GM12864 (cell line): ENCODE data around the gene EDN3.

ENCODE experiments used
- DNase-seq: peaks from one replicate; pipeline ENCODE4 v3.0.0-alpha.2; 2011; ENCODE audit warnings: low read depth
- H3K4me3 ChIP-seq: 2 replicates; pipeline ENCODE4 v1.5.1; 2011; ENCODE audit warnings: mild to moderate bottlenecking, low read depth, low read length, control low read depth
- TF ChIP-seq, protein P1 (sequence below): IDR thresholded peaks from 2 replicates; pipeline ENCODE4 v1.5.1; 2011; ENCODE audit warnings: low read depth, mild to moderate bottlenecking, moderate library complexity, low read length, control low read depth, inconsistent platforms; ENCODE audit errors: missing control alignments

Gene EDN3

DNA sequence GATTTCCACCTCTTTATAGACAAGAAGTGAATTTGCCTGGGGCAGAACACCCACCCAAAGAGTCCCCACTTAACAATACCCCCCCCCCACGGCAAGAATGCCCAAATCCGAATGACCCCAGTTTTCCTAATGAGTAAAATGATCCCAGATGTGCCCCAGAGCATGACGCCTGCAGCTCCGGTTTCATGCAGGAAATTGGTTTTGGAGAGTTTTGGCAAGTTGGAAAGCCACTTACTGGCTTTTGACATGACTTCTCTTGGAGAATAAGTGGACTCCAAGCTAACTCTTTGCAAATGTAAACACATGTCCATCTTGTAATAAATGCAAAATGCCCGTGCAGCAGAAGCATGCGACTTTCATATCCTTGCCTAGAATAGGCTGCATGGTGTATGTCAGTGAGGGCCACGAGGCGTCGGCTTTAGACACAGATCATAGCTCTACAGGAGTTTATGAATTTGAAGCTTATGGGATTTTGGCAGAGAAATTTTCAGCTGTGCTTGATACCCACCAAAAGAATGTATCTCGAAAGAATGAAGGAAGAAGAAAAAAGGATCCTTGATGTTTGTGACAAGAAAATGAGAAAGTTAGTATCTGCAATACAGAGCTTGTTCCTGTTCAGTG, 24.2 kb downstream of the EDN3 start:
- DNase-seq: no peak
- TF ChIP-seq, protein P1, sequence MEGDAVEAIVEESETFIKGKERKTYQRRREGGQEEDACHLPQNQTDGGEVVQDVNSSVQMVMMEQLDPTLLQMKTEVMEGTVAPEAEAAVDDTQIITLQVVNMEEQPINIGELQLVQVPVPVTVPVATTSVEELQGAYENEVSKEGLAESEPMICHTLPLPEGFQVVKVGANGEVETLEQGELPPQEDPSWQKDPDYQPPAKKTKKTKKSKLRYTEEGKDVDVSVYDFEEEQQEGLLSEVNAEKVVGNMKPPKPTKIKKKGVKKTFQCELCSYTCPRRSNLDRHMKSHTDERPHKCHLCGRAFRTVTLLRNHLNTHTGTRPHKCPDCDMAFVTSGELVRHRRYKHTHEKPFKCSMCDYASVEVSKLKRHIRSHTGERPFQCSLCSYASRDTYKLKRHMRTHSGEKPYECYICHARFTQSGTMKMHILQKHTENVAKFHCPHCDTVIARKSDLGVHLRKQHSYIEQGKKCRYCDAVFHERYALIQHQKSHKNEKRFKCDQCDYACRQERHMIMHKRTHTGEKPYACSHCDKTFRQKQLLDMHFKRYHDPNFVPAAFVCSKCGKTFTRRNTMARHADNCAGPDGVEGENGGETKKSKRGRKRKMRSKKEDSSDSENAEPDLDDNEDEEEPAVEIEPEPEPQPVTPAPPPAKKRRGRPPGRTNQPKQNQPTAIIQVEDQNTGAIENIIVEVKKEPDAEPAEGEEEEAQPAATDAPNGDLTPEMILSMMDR: no peak
- no peak overlapping the region for H3K4me3 ChIP-seq

DNA sequence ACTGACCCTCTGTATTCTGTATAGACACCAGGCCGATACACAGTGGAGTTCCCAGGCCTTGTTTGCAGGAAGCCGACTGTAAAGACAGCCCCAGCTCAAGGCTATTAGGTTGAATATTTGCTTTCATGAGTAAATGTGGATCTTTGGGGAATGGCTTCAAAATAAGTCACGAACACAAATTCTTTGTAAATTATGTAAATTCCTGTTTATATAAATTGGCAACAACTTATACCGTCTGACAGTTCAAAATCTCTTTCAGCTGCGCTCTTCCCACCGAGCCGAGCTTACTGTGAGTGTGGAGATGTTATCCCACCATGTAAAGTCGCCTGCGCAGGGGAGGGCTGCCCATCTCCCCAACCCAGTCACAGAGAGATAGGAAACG, 24.7 kb downstream of the EDN3 start:
- DNase-seq: no peak
- no peak overlapping the region for H3K4me3 ChIP-seq
- TF ChIP-seq, protein P1: no peak

DNA sequence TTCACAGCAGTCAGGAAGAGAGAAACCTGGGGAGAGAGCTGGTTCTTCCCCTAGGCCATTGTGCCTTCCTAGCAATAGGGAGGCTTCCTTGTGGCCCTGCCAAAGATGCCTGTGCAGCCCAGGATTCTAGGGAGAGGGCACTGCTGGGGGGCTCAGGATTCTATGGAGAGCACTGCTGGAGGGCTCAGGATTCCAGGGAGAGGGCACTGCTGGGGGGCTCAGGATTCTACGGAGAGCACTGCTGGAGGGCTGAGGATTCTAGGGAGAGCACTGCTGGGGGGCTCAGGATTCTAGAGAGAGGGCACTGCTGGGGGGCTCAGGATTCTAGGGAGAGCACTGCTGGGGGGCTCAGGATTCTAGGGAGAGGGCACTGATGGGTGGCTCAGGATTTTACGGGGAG, 25.8 kb downstream of the EDN3 start:
- TF ChIP-seq, protein P1: no peak
- DNase-seq: no peak
- H3K4me3 ChIP-seq: no peak overlapping the region

DNA sequence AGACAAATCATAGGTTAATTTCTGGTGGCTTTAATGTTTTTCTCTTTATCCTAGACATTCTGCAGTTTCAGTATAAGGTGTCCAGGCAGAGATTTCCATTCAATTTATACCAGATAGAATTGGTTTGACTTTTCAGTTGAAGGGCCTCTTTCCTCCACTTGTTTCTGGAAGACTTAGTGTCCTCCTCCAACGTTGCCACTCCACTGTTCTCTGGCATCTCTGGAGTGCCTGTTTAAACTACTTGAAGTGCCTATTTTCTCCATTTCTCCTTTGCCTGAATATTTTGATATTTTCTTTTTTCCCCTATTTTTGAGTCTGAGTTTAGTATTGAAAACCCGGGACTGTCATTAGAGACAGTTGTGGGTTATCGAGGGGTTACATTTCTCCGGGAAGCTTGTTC, 27.7 kb downstream of the EDN3 start:
- no peak for DNase-seq
- TF ChIP-seq, protein P1: no peak
- no peak overlapping the region for H3K4me3 ChIP-seq

DNA sequence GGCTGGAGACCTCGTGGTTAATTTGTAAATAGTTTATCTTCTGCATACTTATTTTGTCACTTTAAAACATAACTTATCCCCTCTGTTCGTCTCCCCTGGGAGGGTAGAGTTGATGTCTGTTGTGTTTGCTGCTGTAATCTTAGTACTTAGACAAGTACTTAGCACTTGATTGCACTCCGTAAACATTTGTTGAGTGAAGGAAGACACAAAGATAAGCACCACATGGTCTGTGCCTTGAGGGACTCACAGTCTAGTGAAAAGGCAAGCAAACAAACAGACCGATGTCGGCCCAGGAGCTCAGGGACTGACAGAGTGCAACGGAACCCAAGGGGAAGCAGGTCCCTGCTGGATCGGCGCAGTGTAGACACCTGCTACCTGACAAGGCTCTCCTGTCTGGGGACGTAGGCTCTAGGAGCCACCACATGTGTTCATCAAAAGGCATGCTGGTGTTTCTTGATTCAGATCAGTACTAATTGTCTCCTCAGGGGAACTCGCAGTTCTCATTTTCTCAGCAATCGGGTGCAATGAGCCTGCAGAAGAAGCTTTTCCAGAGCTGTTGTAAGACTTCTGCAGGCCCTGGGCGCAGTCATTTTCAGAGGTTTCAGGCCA, 31.4 kb downstream of the EDN3 start:
- TF ChIP-seq, protein P1: no peak

DNA sequence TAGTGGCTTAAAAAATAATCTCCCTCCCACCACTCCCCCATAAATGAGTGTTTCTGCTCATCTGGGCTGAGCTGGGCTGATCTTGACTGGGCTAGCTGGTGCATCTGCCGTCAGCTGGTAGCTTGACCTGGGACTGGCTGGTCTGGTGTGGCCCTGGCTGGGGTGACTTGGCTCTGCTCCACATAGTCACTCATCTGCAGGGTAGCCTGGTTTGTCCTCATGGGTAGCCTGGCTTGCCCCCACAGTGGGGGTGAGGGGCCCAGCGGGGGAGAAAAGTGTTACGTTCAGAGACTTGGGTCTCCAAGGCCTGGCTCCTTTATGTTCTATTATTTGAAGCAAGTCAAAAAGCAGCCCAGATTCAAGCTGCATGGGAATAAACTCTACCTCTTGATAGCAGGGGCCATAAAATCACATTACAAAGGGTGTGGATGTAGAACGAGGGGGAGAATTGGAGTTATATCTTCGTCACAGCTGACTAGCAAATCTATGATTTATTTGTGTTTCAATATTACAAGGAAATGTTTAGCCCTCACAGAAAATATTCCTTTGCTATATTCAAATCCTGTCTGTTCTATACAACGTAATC, 32.9 kb downstream of the EDN3 start:
- TF ChIP-seq, protein P1: no peak
- H3K4me3 ChIP-seq: no peak overlapping the region
- no peak for DNase-seq

More for the DNA sequence above, 31.4 kb downstream of the EDN3 start:
- DNase-seq: no peak
- no peak overlapping the region for H3K4me3 ChIP-seq

DNA sequence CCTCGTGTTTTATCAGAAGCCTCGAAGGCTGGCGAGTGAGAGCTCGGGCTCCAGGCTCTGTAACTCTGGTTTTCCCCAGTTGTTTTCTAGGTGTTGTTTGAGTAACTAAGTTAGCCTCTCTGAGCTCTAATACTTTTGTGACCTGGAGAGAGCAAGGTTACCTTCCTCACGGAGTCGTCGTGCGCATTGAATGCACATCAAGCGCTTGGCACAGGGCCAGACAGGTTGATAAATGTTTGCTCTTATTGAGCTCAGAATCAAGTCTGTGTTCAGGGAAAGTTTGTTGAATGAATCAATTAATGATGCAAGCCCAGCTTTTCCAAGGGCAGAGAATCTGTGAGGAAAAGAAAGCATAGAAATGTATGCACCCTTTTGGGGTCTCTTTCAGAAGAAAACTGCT, 33.5 kb downstream of the EDN3 start:
- TF ChIP-seq, protein P1: no peak
- no peak overlapping the region for H3K4me3 ChIP-seq
- DNase-seq: no peak
